Erythroblast (primary cell): ENCODE results near the gene RUBCNL.

Source experiments
- DNase-seq, 2 experiments: peaks; one replicate each; lab custom pipeline; 2025; lab: John Stamatoyannopoulos, UW
- GATA1 ChIP-seq: IDR thresholded peaks from 2 replicates; pipeline ENCODE4 v1.6.1; 2011; ENCODE audit warnings: low read depth, mild to moderate bottlenecking, control low read depth, low read length, moderate library complexity
- POLR2A ChIP-seq: IDR thresholded peaks from 2 replicates; pipeline ENCODE4 v1.6.1; 2011; ENCODE audit warnings: mild to moderate bottlenecking, low read length

The RUBCNL gene

GRCh38 chr13:46340631-46341111, 46.4 kb downstream of the RUBCNL start:
- DNase-seq, result no peak

GRCh38 chr13:46340011-46340410, 47.0 kb downstream of the RUBCNL start:
- no peak for DNase-seq
- TF ChIP-seq POLR2A (no peak), GATA1 (no peak)

More at GRCh38 chr13:46340631-46341111, 46.4 kb downstream of the RUBCNL start:
- TF ChIP-seq GATA1, result no peak

GRCh38 chr13:46339035-46339666, 47.9 kb downstream of the RUBCNL start:
- TF ChIP-seq GATA1, result no peak
- TF ChIP-seq POLR2A, result no peak
- no peak for DNase-seq

GRCh38 chr13:46337700-46338099, 49.4 kb downstream of the RUBCNL start:
- TF ChIP-seq GATA1 (no peak), POLR2A (no peak)
- no peak for DNase-seq

- DNase-seq, result peak; percentile 30 to 73
These were observed 52.8 kb downstream of the RUBCNL start for GRCh38 chr13:46334035-46334822.

GRCh38 chr13:46332772-46333171, 54.3 kb downstream of the RUBCNL start:
- DNase-seq, result no peak
- TF ChIP-seq POLR2A (no peak), GATA1 (no peak)

More at GRCh38 chr13:46334035-46334822, 52.8 kb downstream of the RUBCNL start:
- TF ChIP-seq POLR2A (no peak), GATA1 (no peak)

- DNase-seq, result no peak
These were observed 57.4 kb downstream of the RUBCNL start for GRCh38 chr13:46329624-46330023.

GRCh38 chr13:46327246-46327645, 59.8 kb downstream of the RUBCNL start:
- DNase-seq, result peak in 1 of 2 experiments; percentile 6
- TF ChIP-seq POLR2A (no peak), GATA1 (no peak)

More at GRCh38 chr13:46329624-46330023, 57.4 kb downstream of the RUBCNL start:
- TF ChIP-seq POLR2A (no peak), GATA1 (no peak)

GRCh38 chr13:46324976-46325375, 62.1 kb downstream of the RUBCNL start:
- DNase-seq, result no peak
- TF ChIP-seq POLR2A, result no peak
- TF ChIP-seq GATA1, result no peak

GRCh38 chr13:46321494-46322225, 65.4 kb downstream of the RUBCNL start:
- DNase-seq, result peak; percentile 58 to 73
- TF ChIP-seq POLR2A (no peak), GATA1 (no peak)

- DNase-seq, result no peak
- TF ChIP-seq GATA1, result no peak
- TF ChIP-seq POLR2A, result no peak
These were observed 66.2 kb downstream of the RUBCNL start for GRCh38 chr13:46320821-46321220.

GRCh38 chr13:46320406-46320805, 66.6 kb downstream of the RUBCNL start:
- DNase-seq, result no peak
- no peak for TF ChIP-seq POLR2A
- TF ChIP-seq GATA1, result no peak

GRCh38 chr13:46318986-46319385, 68.1 kb downstream of the RUBCNL start:
- no peak for DNase-seq
- TF ChIP-seq POLR2A, result no peak
- TF ChIP-seq GATA1, result no peak

- no peak for DNase-seq
These were observed 69.9 kb downstream of the RUBCNL start for GRCh38 chr13:46317120-46317519.

More at GRCh38 chr13:46317120-46317519, 69.9 kb downstream of the RUBCNL start:
- TF ChIP-seq POLR2A, result no peak
- TF ChIP-seq GATA1, result no peak
